Natural killer cell (primary cell): Measurements from ENCODE around the gene CHI3L1. TPM values are rescaled to one million over a fixed set of nuclear protein-coding genes. Genes with fewer than 3 reads are reported as not detected.

ENCODE experiments used
- ATAC-seq, 3 donors: fragments of 150-1000 bp in 2 of 3; fragments of 200-7000 bp in 1 of 3; cut with Tn5 transposase; 1 replicate in 1 of 3; 2 replicates in 2 of 3; pipeline ENCODE4 v1.10.0; 2021; ENCODE audit warnings: mild to moderate bottlenecking in 2 of 3, moderate library complexity in 2 of 3
- DNase-seq, 2 donors: peaks; one replicate each; pipeline versions ENCODE4 v3.0.0 to v3.0.0-alpha.2; 2013 to 2021; ENCODE audit warnings: mixed read lengths in 1 of 2
- H3K27ac ChIP-seq: one replicate; pipeline ENCODE4 v1.5.1; 2013; ENCODE audit warnings: mild to moderate bottlenecking, low read length
- H3K27me3 ChIP-seq: one replicate; pipeline ENCODE4 v1.6.1; 2013; ENCODE audit warnings: low read length; ENCODE audit not compliant: control insufficient read depth, insufficient read depth
- H3K36me3 ChIP-seq: one replicate; pipeline ENCODE4 v1.6.1; 2013; ENCODE audit warnings: low read length; ENCODE audit not compliant: control insufficient read depth, insufficient read depth
- H3K4me1 ChIP-seq: one replicate; pipeline ENCODE4 v1.6.1; 2013; ENCODE audit warnings: low read length; ENCODE audit not compliant: control insufficient read depth, insufficient read depth
- H3K4me3 ChIP-seq: one replicate; pipeline ENCODE4 v1.5.1; 2013; ENCODE audit warnings: low read length
- H3K9me3 ChIP-seq: one replicate; pipeline ENCODE4 v1.6.1; 2013; ENCODE audit warnings: low read length; ENCODE audit not compliant: control insufficient read depth, insufficient read depth
- H3K27ac Mint-ChIP-seq, 2 donors: one replicate each; pipeline ENCODE4 v1.8.0; 2022; ENCODE audit warnings: mild to moderate bottlenecking in 2 of 2, mixed read lengths in 2 of 2, moderate library complexity in 1 of 2
- H3K27me3 Mint-ChIP-seq, 2 donors: one replicate each; pipeline ENCODE4 v1.8.0; 2022; ENCODE audit warnings: low read depth in 2 of 2, mixed read lengths in 2 of 2
- H3K36me3 Mint-ChIP-seq: one replicate; pipeline ENCODE4 v1.8.0; 2022; ENCODE audit warnings: mixed read lengths
- H3K4me1 Mint-ChIP-seq, 2 donors: one replicate each; pipeline ENCODE4 v1.8.0; 2022; ENCODE audit warnings: mixed read lengths in 2 of 2
- H3K4me3 Mint-ChIP-seq: one replicate; pipeline ENCODE4 v1.8.0; 2022; ENCODE audit warnings: mild to moderate bottlenecking, moderate library complexity, mixed read lengths
- H3K9me3 Mint-ChIP-seq, 2 donors: one replicate each; pipeline ENCODE4 v1.8.0; 2022; ENCODE audit warnings: mixed read lengths in 2 of 2
- CTCF ChIP-seq: fragments of 200-600 bp; IDR thresholded peaks from one replicate; pipeline ENCODE4 v1.8.0; 2022; ENCODE audit warnings: antibody characterized with exemption
- WGBS: methylation state at CpG from one replicate; pipeline ENCODE4 v1.1.7; 2013; ENCODE audit warnings: missing lambda C conversion rate; ENCODE audit not compliant: insufficient coverage; 5-methylcytosine and 5-hydroxymethylcytosine counted together
- intact Hi-C: fragments of 100-400 bp; cut with micrococcal nuclease; formaldehyde crosslinking; loops from one replicate; pipeline ENCODE4 v1.14.2; 2022
- total RNA-seq, 4 donors: library from RNA; stranded (reverse); fragments of 120-200 nt in 1 of 4; gene quantifications; one replicate each; pipeline versions ENCODE4 v1.2.3 to v1.2.4, GENCODE V29; 2013 to 2022

CHI3L1 gene
- total RNA-seq, 3 donors from 2014 or later (not counting 1 experiment from before 2014, with no cell fraction given), result 1.0 TPM; not detected in 2

- peaks cover 20 to 54% of the 10 kb centered on the region in 2 donors for H3K27me3 Mint-ChIP-seq
Observed at GRCh38 chr1:203159844-203160243, 26.7 kb downstream of the CHI3L1 start.

GRCh38 chr1:203158960-203159665 is 27.4 kb downstream of the CHI3L1 start:
- H3K27ac Mint-ChIP-seq, result no peak overlapping the region
- no peak for TF ChIP-seq CTCF
- ATAC-seq, result no peak

More at GRCh38 chr1:203159844-203160243, 26.7 kb downstream of the CHI3L1 start:
- Mint-ChIP-seq H3K4me1 (no peaks in the 10 kb centered on the region), H3K27ac (no peak overlapping the region), H3K36me3 (no peaks in the 10 kb centered on the region), H3K4me3 (no peak overlapping the region), H3K9me3 (peaks cover 0 to 2% of the 10 kb centered on the region in 2 donors)
- intact Hi-C loops, result no loop called here
- DNase-seq (no peak), ATAC-seq (no peak)
- Histone ChIP-seq H3K36me3 (no peaks in the 10 kb centered on the region), H3K9me3 (no peaks in the 10 kb centered on the region), H3K27me3 (no peaks in the 10 kb centered on the region), H3K4me3 (no peak overlapping the region), H3K27ac (no peak overlapping the region), H3K4me1 (no peaks in the 10 kb centered on the region)
- 67% methylated on average over 1 of the region's 1 CpG for WGBS
- no peak for TF ChIP-seq CTCF

GRCh38 chr1:203158423-203158822 is 28.1 kb downstream of the CHI3L1 start:
- Histone ChIP-seq H3K36me3 (no peaks in the 10 kb centered on the region), H3K4me1 (no peaks in the 10 kb centered on the region), H3K27me3 (no peaks in the 10 kb centered on the region), H3K9me3 (no peaks in the 10 kb centered on the region), H3K4me3 (no peak overlapping the region), H3K27ac (no peak overlapping the region)
- H3K27me3 Mint-ChIP-seq, result peaks cover 20 to 50% of the 10 kb centered on the region in 2 donors
- H3K9me3 Mint-ChIP-seq, result peaks cover 0 to 2% of the 10 kb centered on the region in 2 donors
- WGBS, result 79% methylated on average over 1 of the region's 1 CpG
- no peak overlapping the region for H3K4me3 Mint-ChIP-seq
- H3K4me1 Mint-ChIP-seq, result no peaks in the 10 kb centered on the region
- no peak overlapping the region for H3K27ac Mint-ChIP-seq
- no peak for ATAC-seq
- H3K36me3 Mint-ChIP-seq, result no peaks in the 10 kb centered on the region
- no peak for TF ChIP-seq CTCF
- no peak for DNase-seq
- intact Hi-C loops, result no loop called here

More at GRCh38 chr1:203158960-203159665, 27.4 kb downstream of the CHI3L1 start:
- no peaks in the 10 kb centered on the region for H3K36me3 ChIP-seq
- intact Hi-C loops, result no loop called here
- no peak for DNase-seq
- 83% methylated on average over 9 of the region's 9 CpGs for WGBS
- H3K27me3 ChIP-seq, result no peaks in the 10 kb centered on the region
- H3K27ac ChIP-seq, result no peak overlapping the region
- H3K4me1 ChIP-seq, result no peaks in the 10 kb centered on the region
- no peak overlapping the region for H3K4me3 ChIP-seq
- Mint-ChIP-seq H3K36me3 (no peaks in the 10 kb centered on the region), H3K4me1 (no peaks in the 10 kb centered on the region), H3K9me3 (peaks cover 0 to 2% of the 10 kb centered on the region in 2 donors), H3K27me3 (peaks cover 20 to 54% of the 10 kb centered on the region in 2 donors), H3K4me3 (no peak overlapping the region)
- H3K9me3 ChIP-seq, result no peaks in the 10 kb centered on the region

GRCh38 chr1:203156280-203156679 is 30.2 kb downstream of the CHI3L1 start:
- DNase-seq (no peak), ATAC-seq (no peak)
- H3K4me3 ChIP-seq, result no peak overlapping the region
- Mint-ChIP-seq H3K9me3 (peaks cover 0 to 2% of the 10 kb centered on the region in 2 donors), H3K27ac (no peak overlapping the region), H3K27me3 (peaks cover 16 to 38% of the 10 kb centered on the region in 2 donors), H3K36me3 (no peaks in the 10 kb centered on the region), H3K4me3 (no peak overlapping the region), H3K4me1 (no peaks in the 10 kb centered on the region)
- H3K4me1 ChIP-seq, result no peaks in the 10 kb centered on the region
- 45% methylated on average over 1 of the region's 1 CpG for WGBS
- H3K27me3 ChIP-seq, result no peaks in the 10 kb centered on the region
- no peak overlapping the region for H3K27ac ChIP-seq
- no peak for TF ChIP-seq CTCF
- no peaks in the 10 kb centered on the region for H3K36me3 ChIP-seq
- H3K9me3 ChIP-seq, result no peaks in the 10 kb centered on the region
- intact Hi-C loops, result no loop called here
